Activated T-helper 1 cell treated with Interleukin-2 at 50 U/mL for 16 hours (primary cell): ENCODE data around the gene C1RL.
"Not testable (repeated sequence)": the region's sequence is repeated elsewhere in the genome, so short reads cannot be mapped to it uniquely, and the experiment has no call there.

Experiments used
- DNase-seq: peaks from one replicate; pipeline ENCODE4 v3.0.0-alpha.2; 2020; ENCODE audit warnings: low read depth

The C1RL gene

GRCh38 chr12:7114851-7115250 lies 5.8 kb upstream of the C1RL start:
- DNase-seq = no peak

GRCh38 chr12:7114008-7114407 lies 5.0 kb upstream of the C1RL start:
- no peak for DNase-seq

- DNase-seq = no peak
Measured at GRCh38 chr12:7113389-7113871, 4.4 kb upstream of the C1RL start.

- no peak for DNase-seq
Measured at GRCh38 chr12:7112041-7112440, 3.0 kb upstream of the C1RL start.

GRCh38 chr12:7110661-7111060 lies 1.6 kb upstream of the C1RL start:
- no peak for DNase-seq

- no peak for DNase-seq
Measured at GRCh38 chr12:7109572-7109920, 532 bp upstream of the C1RL start.

- peak; percentile 67 for DNase-seq
Measured at GRCh38 chr12:7108003-7108795, 815 bp downstream of the C1RL start.

GRCh38 chr12:7107636-7108002 lies 1.4 kb downstream of the C1RL start:
- no peak for DNase-seq

GRCh38 chr12:7107181-7107580 lies 1.8 kb downstream of the C1RL start:
- DNase-seq = not testable (repeated sequence)

- no peak for DNase-seq
Measured at GRCh38 chr12:7106082-7106481, 2.9 kb downstream of the C1RL start.

GRCh38 chr12:7103837-7104584 lies 5.0 kb downstream of the C1RL start:
- DNase-seq = no peak

GRCh38 chr12:7102582-7102981 lies 6.4 kb downstream of the C1RL start:
- DNase-seq = no peak

GRCh38 chr12:7101694-7102131 lies 7.3 kb downstream of the C1RL start:
- DNase-seq = no peak

- no peak for DNase-seq
Measured at GRCh38 chr12:7101047-7101693, 7.8 kb downstream of the C1RL start.

GRCh38 chr12:7100239-7100638 lies 8.8 kb downstream of the C1RL start:
- DNase-seq = no peak

- DNase-seq = no peak
Measured at GRCh38 chr12:7099290-7099996, 9.6 kb downstream of the C1RL start.

- no peak for DNase-seq
Measured at GRCh38 chr12:7096979-7097378, 12.0 kb downstream of the C1RL start.

GRCh38 chr12:7096006-7096932 lies 12.7 kb downstream of the C1RL start:
- no peak for DNase-seq

- DNase-seq = no peak
Measured at GRCh38 chr12:7093892-7094291, 15.1 kb downstream of the C1RL start.

GRCh38 chr12:7093486-7093885 lies 15.5 kb downstream of the C1RL start:
- no peak for DNase-seq

GRCh38 chr12:7092986-7093460 lies 16.0 kb downstream of the C1RL start:
- no peak for DNase-seq
